PFSK-1 (cell line): Measurements from ENCODE around the gene LTBP3.

Experiments
- POLR2AphosphoS5 ChIP-seq: IDR thresholded peaks from 2 replicates; pipeline ENCODE4 v1.6.1; 2012; ENCODE audit warnings: low read depth, mild to moderate bottlenecking, control low read depth, low read length, moderate library complexity
- REST ChIP-seq, 2 experiments: IDR thresholded peaks; 2 replicates each; pipeline versions ENCODE4 v1.6.1 to v1.8.0; 2011 to 2012; ENCODE audit warnings: low read depth in 2 of 2, low read length in 2 of 2, control low read depth in 1 of 2, inconsistent platforms in 1 of 2, mild to moderate bottlenecking in 1 of 2, moderate library complexity in 1 of 2; ENCODE audit not compliant: insufficient read depth in 1 of 2
- SIN3A ChIP-seq: IDR thresholded peaks from 2 replicates; pipeline ENCODE4 v1.6.1; 2012; ENCODE audit warnings: mild to moderate bottlenecking, low read length, moderate library complexity, borderline replicate concordance; ENCODE audit not compliant: insufficient read depth

GRCh38 chr11:65555693-65556231 is 2.4 kb downstream of the LTBP3 start:
- TF ChIP-seq REST (IDR thresholded peaks at IDR 0.05; ENCODE audit: insufficient read depth in 1 of 2, low read depth in 2 of 2, low read length in 2 of 2) (no peak), POLR2AphosphoS5 (no peak), SIN3A (peak; percentile 62; the same call in 1 of the 2 replicates)
